CD4-positive, alpha-beta T cell treated with Interleukin-4 for 1 hour (primary cell): Measurements from ENCODE around the gene VDAC2.
"Not testable (repeated sequence)": the region's sequence is repeated elsewhere in the genome, so short reads cannot be mapped to it uniquely, and the experiment has no call there.

Experiments
- DNase-seq, 2 donors: peaks; one replicate each; pipeline ENCODE4 v3.0.0-alpha.2; 2020 to 2022

VDAC2 gene

GRCh38 chr10:75210282-75211006, at the start of gene VDAC2:
Gene VDAC2 (plus strand): TSS chr10:75210796. CDS start chr10:75211159, 363 bp downstream.
- DNase-seq, result peak; percentile 94 to 96

DNA sequence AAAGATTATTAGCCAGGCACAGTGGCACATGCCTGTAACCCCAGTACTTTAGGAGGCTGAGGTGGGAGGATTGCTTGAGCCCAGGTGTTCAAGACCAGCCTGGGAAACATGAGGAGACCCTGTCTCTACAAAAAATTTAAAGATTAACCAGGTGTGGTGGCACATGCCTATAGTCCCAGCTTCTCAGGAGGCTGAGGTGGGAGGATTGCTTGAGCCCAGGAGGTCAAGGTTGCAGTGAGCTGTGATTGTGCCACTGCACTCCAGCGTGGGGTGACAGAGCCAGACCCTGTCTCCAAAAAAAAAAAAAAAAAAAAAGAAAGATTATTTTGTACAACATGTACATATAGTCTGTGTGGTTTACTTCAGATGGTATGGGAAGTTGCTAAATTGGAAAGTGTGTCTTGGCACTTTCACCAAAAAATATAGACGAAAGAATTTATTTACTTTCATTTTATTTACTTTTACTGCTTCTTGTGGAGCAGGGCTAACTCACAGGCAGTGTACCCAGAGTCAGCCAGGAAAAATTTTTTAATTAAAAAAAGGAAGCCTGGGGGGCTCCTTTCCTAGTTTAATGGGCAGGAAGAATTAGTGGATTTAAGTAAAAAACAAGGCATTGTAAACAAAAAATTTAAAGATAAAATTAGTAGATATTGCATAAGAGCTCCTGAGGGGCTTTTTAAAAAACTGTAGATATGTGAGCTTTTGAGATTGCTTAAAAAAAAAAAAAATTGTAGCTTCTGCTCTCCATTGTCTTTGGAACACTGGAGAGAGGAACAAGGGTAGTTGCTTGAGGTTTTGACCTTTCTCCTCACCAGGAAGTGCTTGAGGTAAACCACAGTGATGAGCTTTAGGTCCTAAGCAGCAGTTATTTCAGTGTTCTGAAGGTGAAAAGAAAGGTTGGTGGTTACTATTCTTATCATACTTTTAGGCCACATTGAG, 44.6 kb upstream of the VDAC2 start:
- DNase-seq, result peak in 1 of 2 donors; percentile 45

- no peak for DNase-seq
Measured at GRCh38 chr10:75166623-75166972, 44.0 kb upstream of the VDAC2 start.

DNA sequence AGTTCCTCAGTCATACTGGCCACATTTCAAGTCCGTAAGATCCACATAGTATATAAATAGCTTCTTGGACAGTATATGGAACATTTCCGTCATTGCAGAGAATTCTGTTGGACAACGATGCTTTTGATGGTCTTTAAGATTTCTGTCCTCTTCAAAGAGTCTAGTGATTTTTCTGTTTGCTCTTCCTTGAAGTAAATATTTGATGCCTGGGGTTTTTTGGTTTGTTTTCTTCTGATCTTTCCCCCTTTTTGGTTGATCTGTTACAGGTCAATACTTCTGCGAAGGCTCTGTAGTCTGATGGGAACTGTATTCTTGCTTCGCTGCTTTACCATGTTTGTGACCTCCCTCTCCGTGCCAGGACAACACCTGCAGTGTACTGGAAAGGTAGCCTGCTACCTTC, 42.3 kb upstream of the VDAC2 start:
- no peak for DNase-seq

DNA sequence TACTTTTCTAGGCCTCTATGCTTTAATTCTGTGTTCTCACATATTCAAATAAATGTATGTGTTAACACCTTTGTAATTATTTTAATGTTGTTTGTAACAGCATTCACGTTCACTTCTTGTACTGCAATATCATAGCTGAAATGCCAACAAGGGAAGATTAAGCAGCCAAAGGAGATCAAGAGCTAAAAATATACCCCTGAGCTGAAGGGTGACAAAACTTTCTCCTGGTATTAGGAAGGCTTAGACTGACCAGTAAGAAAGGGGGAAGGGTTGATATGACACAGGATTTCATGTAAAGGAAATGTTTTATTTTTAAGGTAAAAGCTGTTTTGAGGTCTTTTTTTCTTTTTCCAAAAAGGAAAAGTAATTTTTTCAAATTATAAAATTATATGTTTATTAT, 40.4 kb upstream of the VDAC2 start:
- no peak for DNase-seq

DNA sequence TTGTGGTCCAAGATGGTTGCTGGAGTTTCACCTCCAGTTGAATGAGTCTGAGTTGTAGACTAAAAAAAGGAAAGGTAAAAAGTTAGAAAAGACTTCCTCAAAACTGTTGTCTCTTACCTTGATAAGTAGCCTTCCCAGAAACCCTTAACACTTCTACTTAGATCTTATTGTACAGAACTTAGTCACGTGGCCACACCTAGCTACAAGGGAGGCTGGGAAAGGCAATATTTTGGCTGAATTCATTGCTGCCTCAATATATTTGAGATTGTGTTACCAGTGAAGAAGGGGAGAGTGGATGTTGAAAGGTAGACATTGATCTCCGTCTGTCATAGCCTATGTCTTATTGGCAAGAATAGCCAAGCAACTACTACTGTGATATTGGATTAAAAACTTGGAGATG, 35.5 kb upstream of the VDAC2 start:
- no peak for DNase-seq

DNA sequence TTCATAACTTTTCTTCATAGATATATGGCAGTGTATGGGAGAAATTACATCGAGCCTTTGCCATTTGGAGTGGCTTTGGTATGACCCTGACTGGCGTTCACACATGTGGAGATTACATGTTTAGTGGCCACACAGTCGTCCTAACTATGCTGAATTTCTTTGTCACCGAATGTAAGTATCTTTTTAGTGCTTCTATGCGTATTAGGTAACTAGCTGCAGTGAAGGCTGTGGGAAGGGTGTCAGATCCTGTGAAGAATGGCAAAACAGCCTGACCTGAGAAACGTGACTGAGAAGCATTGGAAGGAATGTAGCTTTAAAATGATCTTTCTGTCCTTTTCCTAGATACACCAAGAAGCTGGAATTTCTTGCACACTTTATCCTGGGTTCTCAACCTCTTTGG, 34.5 kb upstream of the VDAC2 start:
- DNase-seq, result no peak

GRCh38 chr10:75176736-75177135, 33.9 kb upstream of the VDAC2 start:
- no peak for DNase-seq

GRCh38 chr10:75179657-75180177, 30.9 kb upstream of the VDAC2 start:
- DNase-seq, result no peak

- no peak for DNase-seq
Measured at GRCh38 chr10:75180592-75180991, 30.0 kb upstream of the VDAC2 start.

DNA sequence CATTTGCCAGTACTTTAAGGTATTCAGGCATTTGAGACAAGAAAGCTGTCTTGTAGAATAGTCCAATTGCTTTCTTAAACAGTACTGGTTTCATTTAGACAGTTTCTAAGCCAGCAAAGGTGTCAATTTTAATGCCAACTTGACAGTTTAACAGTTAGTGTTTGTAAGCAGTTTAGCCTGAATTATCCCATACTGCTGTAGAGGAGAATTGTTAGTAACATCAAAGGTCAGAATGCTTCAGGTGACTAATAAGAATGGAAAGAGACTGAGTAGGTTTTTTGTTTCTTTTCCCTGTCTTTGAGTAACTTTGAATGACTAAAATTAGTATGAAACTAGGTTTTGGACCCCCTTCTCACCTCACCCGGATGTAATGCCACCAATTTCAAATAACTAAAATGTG, 29.5 kb upstream of the VDAC2 start:
- no peak for DNase-seq

DNA sequence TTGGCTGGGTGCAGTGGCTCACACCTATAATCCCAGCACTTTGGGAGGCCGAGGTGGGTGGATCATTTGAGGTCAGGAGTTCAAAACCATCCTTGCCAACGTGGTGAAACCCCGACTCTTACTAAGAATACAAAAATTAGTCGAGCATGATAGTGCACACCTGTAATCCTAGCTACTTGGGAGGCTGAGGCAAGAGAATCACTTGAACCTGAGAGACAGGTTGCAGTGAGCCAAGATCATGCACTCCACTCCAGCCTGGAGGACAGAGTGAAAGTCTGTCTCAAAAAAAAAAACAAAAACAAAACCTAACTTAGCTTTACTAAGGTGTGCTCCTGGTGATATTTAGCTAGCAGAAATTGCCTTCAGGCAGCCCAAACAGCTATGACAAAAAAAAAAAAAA, 24.3 kb upstream of the VDAC2 start:
- DNase-seq, result no peak

DNA sequence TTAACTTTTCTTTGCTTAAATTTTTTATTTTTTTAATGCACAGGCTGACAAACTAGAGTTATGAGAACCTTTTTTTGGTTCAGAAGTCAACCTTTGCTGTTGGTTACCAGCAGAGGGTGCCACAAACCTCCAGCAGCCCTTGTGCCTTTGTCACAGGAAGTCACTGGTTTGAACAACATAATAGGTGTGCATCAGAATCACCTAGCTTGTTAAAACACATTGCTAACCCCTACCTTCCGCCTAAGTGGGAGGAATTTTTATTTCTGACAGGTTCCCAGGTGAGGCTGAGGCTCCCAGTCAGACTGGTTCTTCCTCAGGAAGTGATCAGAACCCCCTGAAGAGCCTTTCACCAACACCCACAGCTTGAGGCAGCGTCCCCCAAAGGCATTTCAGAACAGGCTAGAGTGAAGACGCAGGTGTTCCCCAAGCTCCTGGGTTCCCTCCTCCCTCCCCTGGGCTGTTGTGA, 22.6 kb upstream of the VDAC2 start:
- peak; percentile 81 to 85 for DNase-seq

- not testable (repeated sequence) for DNase-seq
Measured at GRCh38 chr10:75188522-75188921, 22.1 kb upstream of the VDAC2 start.

DNA sequence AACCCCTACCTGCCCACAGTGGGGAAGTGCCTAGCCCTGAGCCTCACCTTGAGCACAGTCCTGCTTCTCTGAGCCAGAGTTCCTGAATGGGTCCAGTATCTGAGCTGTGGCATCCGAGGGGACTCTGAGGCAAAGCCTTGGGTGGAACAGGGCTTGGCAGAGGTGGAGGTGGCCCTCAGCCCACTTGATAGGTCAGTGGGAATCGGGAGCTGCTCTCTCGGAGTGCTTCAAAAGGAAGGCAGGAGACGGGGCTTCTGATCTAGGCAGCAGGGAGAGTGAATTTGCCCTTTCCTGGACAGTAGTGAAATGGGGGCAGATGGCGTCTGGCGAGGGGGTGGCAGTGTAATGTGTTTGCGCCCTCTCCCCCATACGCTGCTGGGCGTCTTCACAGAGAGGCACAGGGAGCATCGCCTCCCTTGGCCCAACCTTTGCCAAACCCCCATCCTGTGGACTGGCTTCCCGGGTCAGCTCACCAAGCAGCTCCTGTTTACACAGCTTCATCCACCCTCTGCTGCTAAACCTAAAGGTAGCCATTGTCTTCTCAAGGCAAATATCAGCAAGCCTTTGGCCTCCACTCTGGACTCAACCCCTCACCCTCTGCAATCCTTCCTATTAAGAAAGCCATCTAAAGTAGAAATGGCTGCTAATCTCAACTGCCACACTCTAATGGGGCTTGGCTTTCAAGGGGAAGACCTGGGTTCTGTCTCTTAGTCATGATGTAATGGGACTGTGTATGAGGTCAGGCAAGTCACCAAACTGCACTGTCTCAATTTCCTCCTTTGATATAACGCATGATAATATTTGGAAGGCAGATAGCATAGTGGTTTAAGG, 21.1 kb upstream of the VDAC2 start:
- no peak for DNase-seq

- DNase-seq, result peak in 1 of 2 donors; percentile 56
Measured at GRCh38 chr10:75191821-75192568, 18.6 kb upstream of the VDAC2 start.

DNA sequence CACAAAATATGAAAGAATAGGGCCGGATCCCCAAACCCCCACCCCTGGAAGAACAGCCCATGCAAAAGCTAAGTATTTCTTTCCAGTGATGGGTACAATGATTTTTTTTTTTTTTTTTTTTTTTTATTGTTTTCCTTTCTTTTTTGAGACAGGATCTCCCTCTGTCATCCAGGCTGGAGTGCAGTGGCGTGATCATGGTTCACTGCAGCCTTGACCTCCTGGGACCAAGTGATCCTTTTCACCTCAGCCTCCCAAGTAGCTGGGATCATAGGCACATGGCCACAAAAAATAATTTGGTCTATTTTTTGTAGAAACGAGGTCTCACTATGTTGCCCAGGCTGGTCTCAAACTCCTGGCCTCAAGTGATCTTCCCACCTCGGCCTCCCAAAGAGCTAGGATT, 16.0 kb upstream of the VDAC2 start:
- not testable (repeated sequence) for DNase-seq

DNA sequence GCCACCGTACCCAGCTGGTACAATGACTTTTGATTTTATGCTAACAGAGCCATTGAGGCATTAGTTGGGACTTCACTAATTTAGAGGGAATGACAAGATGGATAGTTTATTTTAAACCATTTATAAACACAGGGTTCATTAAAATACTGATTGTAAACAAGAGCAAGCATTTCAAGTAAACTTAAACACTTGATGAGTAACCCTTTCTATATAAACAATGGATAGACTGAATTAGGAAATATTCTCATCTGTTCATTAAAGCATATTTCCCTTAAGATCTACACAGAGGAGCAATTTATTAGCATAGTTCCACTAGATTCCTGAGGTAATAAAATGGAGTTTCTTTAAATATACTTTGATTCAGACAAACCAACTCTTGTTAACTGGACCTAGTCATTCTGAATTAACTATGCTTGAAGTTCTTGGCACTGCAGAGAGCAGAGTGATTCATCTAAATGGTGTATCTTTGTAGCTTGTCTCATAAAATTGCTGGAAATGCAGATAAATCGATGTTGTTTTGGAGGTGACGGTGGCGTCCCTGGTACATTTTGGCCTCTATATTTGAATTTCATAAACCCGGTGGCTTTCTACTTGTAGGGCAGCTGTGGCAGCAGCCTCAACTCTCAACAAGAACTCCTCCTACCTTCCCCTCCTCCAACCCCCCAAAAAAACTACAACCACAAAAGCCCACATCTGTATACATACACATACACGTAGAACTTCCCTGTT, 15.4 kb upstream of the VDAC2 start:
- no peak for DNase-seq

GRCh38 chr10:75197066-75197465, 13.5 kb upstream of the VDAC2 start:
- no peak for DNase-seq

DNA sequence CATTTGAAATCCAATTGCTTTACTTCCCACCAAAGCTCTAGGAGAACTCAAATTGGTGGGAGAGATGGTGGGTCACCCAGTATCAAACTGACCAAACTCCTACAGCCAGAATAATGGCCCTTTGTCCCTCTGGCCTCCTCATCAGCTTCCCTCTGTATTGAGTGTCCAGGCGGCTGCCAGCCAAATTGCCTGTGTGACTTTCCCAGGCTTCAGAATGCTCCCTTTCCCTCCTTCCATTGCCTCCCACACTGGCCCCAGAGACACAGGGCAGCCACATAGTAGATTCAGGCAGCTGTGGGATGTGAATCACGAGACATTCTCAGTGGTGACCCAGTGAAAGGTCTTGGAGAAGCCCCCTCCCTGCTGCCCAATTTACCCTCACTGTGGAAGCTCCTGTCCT, 12.7 kb upstream of the VDAC2 start:
- DNase-seq, result no peak

- not testable (repeated sequence) for DNase-seq
Measured at GRCh38 chr10:75199949-75200348, 10.6 kb upstream of the VDAC2 start.
